Sigmoid colon (tissue), 7 donors: ENCODE data around the gene SAMHD1. TPM values are rescaled to one million over a fixed set of nuclear protein-coding genes. Genes with fewer than 3 reads are reported as not detected.

Experiments used
- DNase-seq: peaks from one replicate; pipeline ENCODE4 v3.0.0-alpha.2; 2019
- H3K27ac ChIP-seq, 4 donors: fragments of 200-600 bp; sonication (generic); one replicate each; pipeline ENCODE4 v1.5.1; 2016 to 2019; ENCODE audit warnings: mild to moderate bottlenecking in 1 of 4
- H3K27me3 ChIP-seq, 3 donors: fragments of 200-600 bp; sonication (generic); one replicate each; pipeline ENCODE4 v1.5.1; 2019; ENCODE audit warnings: mild to moderate bottlenecking in 1 of 3
- H3K36me3 ChIP-seq, 4 donors: fragments of 200-600 bp; sonication (generic); one replicate each; pipeline ENCODE4 v1.5.1; 2016 to 2019
- H3K4me1 ChIP-seq, 4 donors: fragments of 200-600 bp; sonication (generic); one replicate each; pipeline ENCODE4 v1.5.1; 2017 to 2019
- H3K4me3 ChIP-seq, 4 donors: fragments of 200-600 bp; sonication (generic); one replicate each; pipeline ENCODE4 v1.5.1; 2017 to 2019; ENCODE audit warnings: mild to moderate bottlenecking in 2 of 4, moderate library complexity in 1 of 4
- H3K9me3 ChIP-seq, 4 donors: fragments of 200-600 bp in 3 of 4; sonication (generic) in 3 of 4; one replicate each; pipeline versions ENCODE4 v1.5.1 to v1.6.1; 2013 to 2019
- EP300 ChIP-seq, 4 donors: sonication (generic); formaldehyde crosslinking; IDR thresholded peaks; one replicate each; pipeline ENCODE4 v1.6.1; 2017; ENCODE audit warnings: antibody characterized with exemption in 4 of 4
- POLR2A ChIP-seq, 2 donors: fragments of 450-650 bp; IDR thresholded peaks; one replicate each; pipeline ENCODE4 v1.6.1; 2016; ENCODE audit warnings: antibody characterized with exemption in 2 of 2, mild to moderate bottlenecking in 2 of 2, moderate library complexity in 2 of 2
- POLR2AphosphoS5 ChIP-seq, 4 donors: sonication (generic); formaldehyde crosslinking; IDR thresholded peaks; one replicate each; pipeline ENCODE4 v1.6.1; 2017; ENCODE audit warnings: antibody characterized with exemption in 4 of 4
- WGBS, 2 donors: extraction: QIAGEN DNeasy Blood & Tissue Kit; methylation state at CpG; one replicate each; pipeline ENCODE4 v1.1.7; 2013; 5-methylcytosine and 5-hydroxymethylcytosine counted together
- intact Hi-C: fragments of 100-400 bp; cut with DNase I; formaldehyde crosslinking; loops from one replicate; pipeline ENCODE4 v1.15.1; 2023
- polyA plus RNA-seq, 3 donors: library from polyadenylated mRNA; stranded (reverse); fragments of 200-250 nt; gene quantifications; one replicate each; pipeline ENCODE4 v1.2.3, GENCODE V29; 2013
- total RNA-seq, 4 donors: library from RNA; depleted of rRNA; stranded (reverse); fragments of >200 nt; gene quantifications; one replicate each; pipeline ENCODE4 v1.1.0, GENCODE V29; 2016
- TF ChIP-seq, protein P1 (sequence below), 4 experiments: fragments of 450-650 bp in 3 of 4; fragments of 200-600 bp in 1 of 4; IDR thresholded peaks; one replicate each; pipeline ENCODE4 v1.5.1; 2016 to 2019; ENCODE audit warnings: antibody characterized with exemption in 4 of 4, mild to moderate bottlenecking in 3 of 4, moderate library complexity in 2 of 4
- donor health status: healthy with polysubstance abuse.
- donor health status: Bipolar disorder and iron deficiency.
- donor health status: healthy.

SAMHD1 gene
- total and polyA plus RNA-seq, 7 donors: 27.0 to 179 (median 89.6) TPM

DNA sequence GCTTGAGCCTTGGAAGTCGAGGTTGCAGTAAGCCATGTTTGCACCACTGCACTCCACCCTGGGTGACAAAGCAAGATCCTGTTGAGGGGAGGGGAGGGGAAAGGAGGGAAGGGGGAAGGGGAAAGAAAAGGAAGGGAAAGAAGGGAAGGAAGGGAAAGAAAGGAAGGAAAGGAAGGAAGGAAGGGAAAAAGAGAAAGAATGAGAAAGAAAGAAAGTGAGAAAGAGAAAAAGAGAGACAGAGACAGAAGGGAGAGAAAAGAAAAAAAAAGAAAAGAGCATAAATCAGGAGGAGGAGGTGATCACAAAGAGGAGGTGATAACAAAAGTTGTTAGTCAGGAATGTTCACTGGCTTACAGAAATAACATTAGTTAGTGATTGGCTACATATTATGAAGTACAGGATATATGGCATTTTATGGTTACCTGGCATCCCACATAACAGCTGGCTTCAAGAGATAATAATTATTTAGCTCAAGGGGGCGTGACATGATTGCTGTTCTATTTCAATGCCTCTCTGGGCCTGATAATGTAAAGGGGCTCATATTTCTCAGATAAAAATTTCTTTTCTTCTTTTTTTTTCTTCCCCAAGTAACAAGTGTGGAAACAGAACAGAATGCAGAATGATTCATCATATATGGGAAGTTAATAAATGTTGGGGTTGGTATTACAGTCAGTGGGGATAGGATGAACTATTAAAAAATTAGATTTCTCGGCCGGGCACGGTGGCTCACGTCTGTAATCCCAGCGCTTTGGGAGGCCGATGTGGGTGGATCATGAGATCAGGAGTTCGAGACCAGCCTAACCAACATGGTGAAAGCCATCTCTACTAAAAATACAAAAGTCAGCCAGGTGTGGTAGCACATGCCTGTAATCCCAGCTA lies 27.1 kb downstream of the SAMHD1 start:
- TF ChIP-seq EP300 (IDR thresholded peaks at IDR 0.05) (no peak), POLR2AphosphoS5 (IDR thresholded peaks at IDR 0.05) (no peak), POLR2A (IDR thresholded peaks at IDR 0.05) (no peak)
- TF ChIP-seq, protein P1, sequence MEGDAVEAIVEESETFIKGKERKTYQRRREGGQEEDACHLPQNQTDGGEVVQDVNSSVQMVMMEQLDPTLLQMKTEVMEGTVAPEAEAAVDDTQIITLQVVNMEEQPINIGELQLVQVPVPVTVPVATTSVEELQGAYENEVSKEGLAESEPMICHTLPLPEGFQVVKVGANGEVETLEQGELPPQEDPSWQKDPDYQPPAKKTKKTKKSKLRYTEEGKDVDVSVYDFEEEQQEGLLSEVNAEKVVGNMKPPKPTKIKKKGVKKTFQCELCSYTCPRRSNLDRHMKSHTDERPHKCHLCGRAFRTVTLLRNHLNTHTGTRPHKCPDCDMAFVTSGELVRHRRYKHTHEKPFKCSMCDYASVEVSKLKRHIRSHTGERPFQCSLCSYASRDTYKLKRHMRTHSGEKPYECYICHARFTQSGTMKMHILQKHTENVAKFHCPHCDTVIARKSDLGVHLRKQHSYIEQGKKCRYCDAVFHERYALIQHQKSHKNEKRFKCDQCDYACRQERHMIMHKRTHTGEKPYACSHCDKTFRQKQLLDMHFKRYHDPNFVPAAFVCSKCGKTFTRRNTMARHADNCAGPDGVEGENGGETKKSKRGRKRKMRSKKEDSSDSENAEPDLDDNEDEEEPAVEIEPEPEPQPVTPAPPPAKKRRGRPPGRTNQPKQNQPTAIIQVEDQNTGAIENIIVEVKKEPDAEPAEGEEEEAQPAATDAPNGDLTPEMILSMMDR (IDR thresholded peaks at IDR 0.05): no peak
- H3K27me3 ChIP-seq: no peaks in the 10 kb centered on the region
- H3K36me3 ChIP-seq: peaks cover 0 to 65% (median 19%) of the 10 kb centered on the region in 4 donors
- no peaks in the 10 kb centered on the region for H3K9me3 ChIP-seq
- H3K27ac ChIP-seq: no peak overlapping the region
- intact Hi-C loops: no loop called here
- WGBS, 2 donors: 74 to 86% methylated on average over 9 of the region's 9 CpGs
- no peak overlapping the region for H3K4me3 ChIP-seq
- H3K4me1 ChIP-seq: no peaks in the 10 kb centered on the region
- DNase-seq: no peak

- no peak overlapping the region for H3K27ac ChIP-seq
- H3K4me3 ChIP-seq: no peak overlapping the region
- 85 to 91% methylated on average over 8 of the region's 8 CpGs for WGBS, 2 donors
- H3K36me3 ChIP-seq: peaks cover 0 to 67% (median 4%) of the 10 kb centered on the region in 4 donors
- no peaks in the 10 kb centered on the region for H3K4me1 ChIP-seq
- H3K27me3 ChIP-seq: no peaks in the 10 kb centered on the region
- intact Hi-C loops: no loop called here
- TF ChIP-seq POLR2A (IDR thresholded peaks at IDR 0.05) (no peak), POLR2AphosphoS5 (IDR thresholded peaks at IDR 0.05) (no peak)
- H3K9me3 ChIP-seq: no peaks in the 10 kb centered on the region
- DNase-seq: no peak
Measured at GRCh38 chr20:36920334-36920730, 31.2 kb downstream of the SAMHD1 start.

- Histone ChIP-seq H3K27me3 (no peaks in the 10 kb centered on the region), H3K9me3 (no peaks in the 10 kb centered on the region), H3K4me1 (no peaks in the 10 kb centered on the region), H3K36me3 (peaks cover 0 to 72% (median 5%) of the 10 kb centered on the region in 4 donors), H3K4me3 (no peak overlapping the region), H3K27ac (no peak overlapping the region)
- intact Hi-C loops: no loop called here
- DNase-seq: no peak
- 1 to 19% methylated on average over 2 of the region's 2 CpGs for WGBS, 2 donors
- TF ChIP-seq EP300 (IDR thresholded peaks at IDR 0.05): no peak
- TF ChIP-seq, protein P1 (IDR thresholded peaks at IDR 0.05): peak; percentile 28 to 88 (median 84)
- no peak for TF ChIP-seq POLR2A (IDR thresholded peaks at IDR 0.05)
Measured at GRCh38 chr20:36919715-36920333, 31.7 kb downstream of the SAMHD1 start.

DNA sequence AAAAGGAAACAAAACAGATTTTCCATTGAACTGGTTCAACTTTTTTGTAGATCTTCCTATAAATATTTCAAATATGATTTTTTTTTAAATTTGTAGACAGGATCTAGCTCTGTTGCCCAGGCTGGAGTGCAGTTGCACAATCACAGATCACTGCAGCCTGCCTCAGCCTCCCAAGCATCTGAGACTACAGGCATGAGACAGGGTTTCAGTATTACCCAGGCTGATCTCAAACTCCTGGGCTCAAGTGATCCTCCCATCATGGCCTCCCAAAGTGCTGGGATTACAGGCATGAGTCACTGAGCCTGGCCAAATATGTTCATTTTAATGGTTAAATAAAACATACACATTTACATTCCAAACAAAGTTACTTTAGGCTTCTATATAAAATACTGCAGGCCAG lies 33.6 kb downstream of the SAMHD1 start:
- no peak for TF ChIP-seq POLR2A (IDR thresholded peaks at IDR 0.05)
- TF ChIP-seq EP300 (IDR thresholded peaks at IDR 0.05): no peak
- TF ChIP-seq, protein P1 (IDR thresholded peaks at IDR 0.05): no peak
- no peak for TF ChIP-seq POLR2AphosphoS5 (IDR thresholded peaks at IDR 0.05)
- Histone ChIP-seq H3K36me3 (peaks cover 0 to 79% (median 9%) of the 10 kb centered on the region in 4 donors), H3K9me3 (no peaks in the 10 kb centered on the region), H3K4me1 (no peaks in the 10 kb centered on the region), H3K4me3 (no peak overlapping the region), H3K27me3 (no peaks in the 10 kb centered on the region), H3K27ac (no peak overlapping the region)
- intact Hi-C loops: no loop called here
- no peak for DNase-seq

- Histone ChIP-seq H3K36me3 (peaks cover 0 to 77% (median 9%) of the 10 kb centered on the region in 4 donors), H3K4me3 (no peak overlapping the region), H3K27ac (no peak overlapping the region), H3K27me3 (no peaks in the 10 kb centered on the region), H3K4me1 (no peaks in the 10 kb centered on the region), H3K9me3 (no peaks in the 10 kb centered on the region)
- WGBS, 2 donors: 96 to 97% methylated on average over 6 of the region's 6 CpGs
- no peak for DNase-seq
- intact Hi-C loops: no loop called here
- TF ChIP-seq POLR2A (IDR thresholded peaks at IDR 0.05) (no peak), POLR2AphosphoS5 (IDR thresholded peaks at IDR 0.05) (no peak), EP300 (IDR thresholded peaks at IDR 0.05) (no peak)
- TF ChIP-seq, protein P1 (IDR thresholded peaks at IDR 0.05): no peak
Measured at GRCh38 chr20:36917240-36917639, 34.3 kb downstream of the SAMHD1 start.
